ENCODE measurements around the gene CDH4. TPM values are rescaled to one million over a fixed set of nuclear protein-coding genes. Genes with fewer than 3 reads are reported as not detected.

Gene CDH4
- total and polyA plus RNA-seq, 2 of the 4 experiments (the other 2 are of a cell fraction) = 1.6 to 3.5 TPM

- POLR2A ChIA-PET (ENCODE audit: unreplicated experiment) = no interaction called here
Observed at GRCh38 chr20:61391185-61391584, 139.1 kb downstream of the CDH4 start.

More at GRCh38 chr20:61391185-61391584, 139.1 kb downstream of the CDH4 start:
- intact Hi-C loops (cut with micrococcal nuclease) (no loop called here), dilution Hi-C loops (cut with HindIII; ENCODE audit: low sequenced_read_pairs, unreplicated experiment) (no loop called here), in situ Hi-C loops (cut with MboI; ENCODE audit: low sequenced_read_pairs) (no loop called here)
- BruUV-seq (replicated peaks) = no TSS peak
- DNase-seq = no peak
- 0 out of 2 replicates have a peak, but pooled peaks cover 4% of the 10 kb centered on the region for H3K4me1 ChIP-seq (ENCODE audit: control insufficient read depth, insufficient read depth, low read length)
- H4K91ac ChIP-seq (ENCODE audit: insufficient read depth, low read depth, low read length) = no peak overlapping the region
- H3K23ac ChIP-seq (ENCODE audit: low read depth, low read length) = no peak overlapping the region
- no peak for ATAC-seq (ENCODE audit: low read depth)
- TF ChIP-seq MXI1 (IDR thresholded peaks at IDR 0.05; ENCODE audit: borderline replicate concordance, low read depth, low read length) (no peak), RCOR1 (IDR thresholded peaks at IDR 0.05; ENCODE audit: insufficient replicate concordance, low read length) (no peak), SMC3 (IDR thresholded peaks at IDR 0.05; ENCODE audit: low read depth, low read length) (no peak), CEBPB (IDR thresholded peaks at IDR 0.05; ENCODE audit: low read depth, low read length) (no peak), POLR2A (IDR thresholded peaks at IDR 0.05; ENCODE audit: low read depth, low read length) (no peak), MAFK (IDR thresholded peaks at IDR 0.05; ENCODE audit: low read depth, low read length) (no peak), USF2 (IDR thresholded peaks at IDR 0.05; ENCODE audit: low read depth, low read length) (no peak)
- H2BK120ac ChIP-seq (ENCODE audit: low read depth, low read length) = no peak overlapping the region
- no peak overlapping the region for H3K18ac ChIP-seq (ENCODE audit: low read depth, low read length)
- no peak overlapping the region for H3K14ac ChIP-seq (replicated peaks; ENCODE audit: low read depth, low read length)
- no peak overlapping the region for H2BK15ac ChIP-seq (ENCODE audit: low read depth, low read length)
- no peak overlapping the region for H2BK20ac ChIP-seq (ENCODE audit: low read depth, low read length)
- no peaks in the 10 kb centered on the region for H3K9me1 ChIP-seq (ENCODE audit: insufficient read depth, low read length)
- CTCF ChIA-PET = no interaction called here
- H4K20me1 ChIP-seq (ENCODE audit: insufficient read depth, low read length) = no peaks in the 10 kb centered on the region
- H3K4me2 ChIP-seq (ENCODE audit: low read depth, low read length) = no peak overlapping the region
- H3K9me3 ChIP-seq (ENCODE audit: control insufficient read depth, insufficient read depth, low read length) = peaks cover 2% of the 10 kb centered on the region; the same call in 1 of the 2 replicates
- H4K8ac ChIP-seq (ENCODE audit: low read depth in 2 of 2, low read length in 2 of 2) = no peak overlapping the region
- no peak overlapping the region for H3K4ac ChIP-seq (ENCODE audit: low read depth, low read length)
- H3K36me3 ChIP-seq (ENCODE audit: control insufficient read depth, insufficient read depth, low read length) = no peaks in the 10 kb centered on the region
- H3K56ac ChIP-seq (ENCODE audit: extremely low read depth, insufficient read depth, low read length) = no peak overlapping the region
- H4K5ac ChIP-seq (ENCODE audit: low read depth, low read length) = no peak overlapping the region
- no peak overlapping the region for H2AFZ ChIP-seq (replicated peaks; ENCODE audit: low read length, poor library complexity)
- no peaks in the 10 kb centered on the region for H3K79me1 ChIP-seq (ENCODE audit: low read depth in 1 of 2, low read length in 2 of 2)
- H2AK9ac ChIP-seq (replicated peaks; ENCODE audit: low read depth, low read length, poor library complexity) = no peak overlapping the region
- H3K9ac ChIP-seq (ENCODE audit: low read depth, low read length) = no peak overlapping the region
- WGBS, 2 experiments (ENCODE audit: extremely low coverage in 2 of 2, insufficient read length in 1 of 2) = 97% methylated on average over 7 of the region's 12 CpGs; no CpG with 5 or more reads in 1 of the 2 experiments
- no peak overlapping the region for H3K27ac ChIP-seq (ENCODE audit: insufficient read depth, low read length)
- H2AK5ac ChIP-seq (ENCODE audit: low read depth, low read length) = no peak overlapping the region
- no peak overlapping the region for H3K4me3 ChIP-seq (ENCODE audit: insufficient read depth, low read depth, low read length)
- no peaks in the 10 kb centered on the region for H3K27me3 ChIP-seq (ENCODE audit: control insufficient read depth, insufficient read depth, low read length)
- no peak overlapping the region for H2BK5ac ChIP-seq (ENCODE audit: low read depth, low read length, poor library complexity, severe bottlenecking)

Measured in IMR-90 (cell line).